Activated naive CD8-positive, alpha-beta T cell treated with anti-CD3 and anti-CD28 coated beads, Interleukin-2, amount 50 U/mL, for 16 hours (primary cell): Measurements from ENCODE around the gene EFHB.
"Not testable (repeated sequence)": the region's sequence is repeated elsewhere in the genome, so short reads cannot be mapped to it uniquely, and the experiment has no call there.

Source experiments
- DNase-seq: peaks from one replicate; pipeline ENCODE4 v3.0.0-alpha.2; 2020; ENCODE audit warnings: low read depth, low spot score

Gene EFHB

DNA sequence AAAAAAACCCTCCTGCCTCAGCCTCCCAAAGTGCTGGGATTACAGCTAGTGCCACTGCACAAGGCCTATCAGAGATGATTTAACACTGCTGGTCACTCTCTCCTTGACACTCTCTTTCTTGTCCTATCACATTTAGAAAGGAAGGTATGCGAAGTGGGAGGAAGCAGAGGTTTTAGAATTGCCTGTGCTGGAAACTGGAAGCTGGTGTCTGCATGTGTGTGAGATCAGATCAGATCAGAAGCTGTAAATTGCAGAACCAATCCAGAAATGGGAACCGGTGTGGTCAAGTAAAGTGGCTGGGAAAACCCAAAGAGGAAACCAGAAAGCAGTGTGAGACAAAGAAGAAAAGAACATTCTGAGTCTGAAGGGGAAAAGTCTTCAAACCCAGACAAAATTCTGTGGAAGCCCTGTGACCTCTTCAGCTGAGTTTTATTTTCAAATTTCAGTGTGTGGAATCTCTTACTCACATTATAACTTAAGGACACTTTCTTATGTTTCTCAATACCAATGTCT, 2.8 kb downstream of the EFHB start:
- DNase-seq: no peak

DNA sequence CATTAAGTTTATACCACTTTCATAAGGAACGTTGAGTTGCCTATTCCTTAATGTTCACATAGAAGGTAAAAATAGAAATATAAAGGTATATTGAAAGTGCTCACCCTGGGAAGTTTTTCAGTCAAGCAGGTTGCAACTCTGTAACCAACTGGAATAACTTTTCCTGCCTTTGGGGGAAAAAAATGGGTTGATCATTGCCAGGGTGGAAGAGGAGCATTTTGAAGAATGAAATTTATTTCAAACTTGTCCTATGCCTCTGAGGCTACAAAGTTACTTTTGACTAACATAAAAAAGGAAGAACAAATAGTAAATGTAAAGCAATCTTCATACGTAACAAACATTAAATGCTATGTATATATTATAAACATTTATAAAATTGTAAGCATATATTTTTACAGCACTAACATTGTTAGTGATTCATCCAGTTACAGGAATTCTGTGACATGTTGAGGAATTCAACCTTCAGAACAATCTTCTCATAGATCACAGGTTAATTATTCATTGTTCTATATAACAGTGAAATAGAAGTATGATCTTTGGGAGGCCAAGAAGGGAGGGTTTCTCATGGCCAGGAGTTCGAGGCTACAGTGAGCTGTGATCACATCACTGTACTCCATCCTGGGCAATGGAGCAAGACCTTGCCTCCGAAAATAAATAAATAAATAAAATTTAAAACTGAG, 13.5 kb downstream of the EFHB start:
- DNase-seq: no peak

DNA sequence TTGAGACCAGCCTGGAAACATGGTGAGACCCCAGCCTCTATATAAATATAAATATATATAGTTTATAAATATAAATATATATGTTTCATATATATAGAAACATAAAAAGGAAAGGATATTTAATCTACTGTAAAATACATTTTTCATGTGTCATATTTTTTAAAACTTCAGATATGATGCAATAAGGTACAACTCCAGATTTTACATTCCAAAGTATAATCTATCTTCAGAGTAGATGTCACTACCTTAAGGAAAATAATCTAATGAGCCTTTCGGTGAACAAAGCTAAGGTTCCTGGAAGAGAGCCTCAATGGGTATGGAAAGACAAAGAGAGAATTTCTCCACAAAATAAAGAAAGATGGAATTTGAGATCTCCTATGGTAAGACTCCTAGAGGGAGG, 16.9 kb downstream of the EFHB start:
- DNase-seq: no peak

DNA sequence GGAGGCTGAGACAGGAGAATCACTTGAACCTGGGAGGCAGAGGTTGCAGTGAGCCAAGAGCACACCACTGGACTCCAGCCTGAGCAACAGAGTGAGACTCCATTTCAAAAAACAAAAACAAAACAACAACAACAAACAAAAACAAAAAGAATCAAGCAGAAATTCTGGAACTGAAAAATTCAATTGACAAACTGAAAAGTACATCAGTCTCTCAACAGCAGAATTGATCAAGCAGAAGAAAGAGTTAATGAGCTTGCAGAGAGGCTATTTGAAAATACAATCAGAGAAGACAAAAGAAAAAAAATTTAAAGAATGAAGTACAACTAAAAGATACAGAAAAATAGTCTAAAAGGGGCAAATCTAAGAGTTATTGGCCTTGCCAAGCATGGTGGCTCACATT, 22.6 kb downstream of the EFHB start:
- no peak for DNase-seq

DNA sequence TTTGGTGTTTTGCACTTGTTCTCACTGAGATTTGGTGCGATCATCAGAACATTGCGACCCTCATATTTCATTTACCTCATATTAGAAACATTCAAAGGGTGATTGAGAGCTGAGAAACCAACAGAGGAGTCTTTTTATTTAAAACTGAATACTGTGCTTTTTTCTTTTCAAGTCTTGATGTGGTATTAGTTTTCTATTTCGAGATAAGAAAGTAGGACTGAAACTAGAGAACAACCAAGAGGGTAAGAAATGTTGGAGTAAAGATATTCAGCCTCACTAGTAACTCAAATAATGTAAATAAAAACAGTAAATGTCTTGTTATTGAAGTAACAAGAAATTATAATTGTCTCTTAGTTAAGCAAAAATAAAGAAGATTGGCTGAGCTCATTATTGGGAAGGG, 26.5 kb downstream of the EFHB start:
- no peak for DNase-seq

DNA sequence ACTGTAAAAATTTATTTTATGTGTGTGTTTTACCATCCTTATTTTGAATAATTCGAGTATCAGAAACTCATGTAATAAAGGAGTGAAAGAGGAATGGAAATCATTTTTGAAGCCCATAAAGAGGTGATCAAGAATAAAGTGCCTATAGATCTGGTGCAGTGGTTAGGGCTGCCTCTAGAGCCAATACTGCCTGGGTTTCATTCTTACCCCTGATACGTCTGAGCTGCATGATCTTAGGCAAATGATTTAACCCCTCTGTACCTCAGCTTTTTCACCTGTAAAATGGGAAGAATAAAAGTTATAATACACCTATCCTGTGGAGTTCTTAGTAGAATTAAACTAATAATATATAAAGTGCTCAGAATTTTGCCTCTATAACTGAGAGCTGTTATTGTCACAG, 30.4 kb downstream of the EFHB start:
- DNase-seq: no peak

DNA sequence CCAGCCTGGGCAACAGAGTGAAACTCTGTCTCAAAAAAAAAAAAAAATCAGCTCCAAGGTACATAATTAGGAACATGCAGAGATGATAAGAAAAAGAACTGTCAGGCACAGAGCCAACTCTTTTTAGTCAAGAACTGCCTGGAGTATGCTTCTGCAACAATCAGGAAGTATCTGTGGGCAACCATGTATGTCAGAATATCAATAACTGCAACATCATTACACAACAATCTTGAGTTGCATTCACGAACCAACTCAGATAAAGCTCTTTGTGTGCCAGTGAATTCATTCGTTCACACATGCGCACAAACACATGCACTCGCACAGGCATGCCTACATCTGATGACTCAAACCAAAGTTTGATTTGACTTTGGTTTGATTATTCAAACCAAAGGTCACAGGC, 32.1 kb downstream of the EFHB start:
- DNase-seq: no peak

DNA sequence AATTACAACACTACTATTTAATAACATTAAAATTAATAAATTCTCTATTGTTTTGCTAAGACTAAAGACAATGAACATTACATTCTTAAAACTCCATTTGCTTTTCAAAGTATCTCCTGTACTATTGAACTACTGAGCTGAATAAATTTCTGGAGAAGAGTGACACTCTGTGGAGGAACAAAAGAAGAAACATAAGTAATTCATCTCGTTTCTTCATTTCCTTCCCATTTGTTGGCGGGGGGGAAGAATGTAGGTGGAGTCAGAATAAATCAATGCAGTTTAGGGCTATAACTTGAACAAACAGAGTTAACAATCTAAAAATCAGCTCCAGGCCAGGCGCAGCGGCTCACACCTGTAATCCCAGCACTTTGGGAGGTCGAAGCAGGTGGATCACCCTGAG, 32.7 kb downstream of the EFHB start:
- no peak for DNase-seq

DNA sequence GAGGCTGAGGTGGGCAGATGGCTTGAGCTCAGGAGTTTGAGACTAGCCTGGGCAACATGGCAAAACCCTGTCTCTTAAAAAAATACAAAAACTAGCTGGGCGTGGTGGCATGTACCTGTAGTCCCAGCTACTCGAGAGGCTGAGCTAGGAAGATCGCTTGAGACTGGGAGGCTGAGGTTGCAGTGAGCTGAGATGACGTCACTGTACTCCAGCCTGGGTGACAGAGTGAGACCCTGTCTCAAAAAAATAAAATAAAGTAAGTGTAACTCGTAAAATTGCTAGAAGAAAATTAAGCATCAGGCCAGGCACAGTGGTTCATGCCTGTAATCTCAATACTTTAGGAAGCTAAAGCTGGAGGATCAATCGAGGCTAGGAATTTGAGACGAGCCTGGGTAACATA, 34.2 kb downstream of the EFHB start:
- not testable (repeated sequence) for DNase-seq

DNA sequence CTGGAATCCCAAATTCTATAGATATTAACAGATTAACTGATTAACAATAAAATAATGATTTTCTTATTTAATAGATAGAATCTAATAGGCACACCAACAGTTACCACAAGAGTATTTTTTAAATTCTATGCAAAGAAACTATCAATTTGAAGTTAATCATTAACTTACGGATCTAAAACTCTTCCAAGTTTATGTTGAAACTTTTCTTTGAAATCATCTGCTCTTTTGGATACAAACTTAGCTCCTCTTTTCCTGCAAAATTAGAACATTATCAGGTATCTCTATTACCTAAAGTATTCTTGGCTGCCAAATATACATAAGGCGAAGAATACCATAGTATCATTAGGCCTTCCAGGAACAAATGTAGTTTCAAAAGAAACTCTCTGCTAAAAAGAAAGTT, 34.8 kb downstream of the EFHB start:
- no peak for DNase-seq

DNA sequence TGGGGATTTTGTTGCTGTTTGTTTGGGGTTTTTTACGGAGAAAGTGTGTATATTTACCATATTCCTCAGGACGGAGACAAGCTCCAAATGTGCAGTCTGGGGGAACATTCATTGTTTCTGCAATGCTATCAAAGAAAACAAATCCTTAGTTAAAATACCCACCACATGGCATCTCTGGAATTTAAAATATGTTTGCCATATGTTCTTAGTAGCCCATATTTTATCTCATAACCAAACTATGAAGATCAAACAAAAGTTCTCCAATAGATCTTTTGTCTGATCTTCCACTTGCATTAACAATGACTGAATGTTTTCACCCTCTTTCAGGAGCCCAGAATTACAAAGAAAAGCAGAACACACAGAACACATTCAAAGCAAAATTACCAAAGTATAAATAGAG, 35.3 kb downstream of the EFHB start:
- no peak for DNase-seq

DNA sequence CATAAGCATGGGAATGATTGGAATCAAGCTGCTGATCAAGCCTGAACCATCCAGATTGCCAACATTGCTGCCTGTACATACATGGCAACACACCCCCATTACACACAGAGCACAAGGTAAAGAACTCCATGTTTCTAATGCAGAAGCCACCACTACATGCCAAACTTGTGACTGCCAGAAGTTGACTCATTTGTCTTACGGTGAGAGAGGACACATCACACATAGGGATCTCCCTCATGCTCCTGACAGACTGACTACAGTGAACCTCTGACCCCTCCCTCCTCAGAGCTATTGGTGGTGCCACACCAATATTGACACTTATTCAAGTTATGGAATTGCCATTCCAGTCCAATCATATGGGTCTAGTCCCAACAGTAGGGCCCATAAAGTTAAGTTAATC, 42.3 kb downstream of the EFHB start:
- DNase-seq: no peak

DNA sequence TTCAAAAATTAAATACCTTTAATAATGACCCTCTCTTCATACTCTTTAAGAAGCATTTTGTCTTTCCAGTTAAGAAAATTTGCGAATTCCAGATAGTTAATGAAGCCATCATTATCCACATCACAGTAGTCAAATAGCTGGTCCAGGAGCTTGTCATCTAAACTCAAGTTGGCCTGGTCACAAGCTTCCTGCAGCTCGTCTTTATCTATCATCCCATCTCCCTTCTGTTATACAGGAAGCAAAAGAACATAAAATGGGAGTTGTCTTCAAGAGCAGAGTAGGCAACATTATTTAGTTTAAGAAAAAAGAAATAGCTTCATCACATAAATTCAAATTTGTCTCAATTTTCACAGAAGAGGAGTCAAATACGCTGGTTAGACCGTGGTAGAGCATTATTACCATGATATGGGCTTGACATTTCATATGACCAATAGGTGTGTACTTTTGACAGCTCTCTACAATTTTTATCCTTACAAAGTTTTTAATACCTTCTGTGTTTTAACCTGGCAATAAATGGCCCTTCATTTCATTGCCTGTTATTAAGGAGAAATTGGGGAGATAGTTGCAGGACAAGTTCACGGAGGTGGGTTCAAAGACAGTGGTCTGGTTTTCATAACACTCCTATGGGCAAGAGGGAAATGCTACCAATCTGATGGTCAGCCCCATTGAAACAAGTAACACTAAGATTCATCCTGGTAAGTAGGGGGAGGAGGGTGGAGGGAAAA, 45.4 kb downstream of the EFHB start:
- DNase-seq: no peak

DNA sequence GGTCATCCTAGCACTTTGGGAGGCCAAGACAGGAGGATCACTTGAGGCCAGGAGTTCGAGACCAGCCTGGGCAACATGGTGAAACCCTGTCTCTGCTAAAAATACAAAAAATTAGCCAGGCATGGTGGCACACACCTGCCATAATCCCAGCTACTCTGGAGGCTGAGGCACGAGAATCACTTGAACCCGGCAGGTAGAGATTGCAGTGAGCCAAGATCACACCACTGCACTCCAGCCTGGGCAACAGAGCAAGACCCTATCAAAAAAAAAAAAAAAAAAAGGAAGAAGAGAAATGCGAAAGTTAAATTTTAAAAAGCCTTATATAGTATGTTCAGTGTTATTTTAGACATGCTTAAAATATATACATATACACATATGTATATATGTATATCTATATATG, 46.9 kb downstream of the EFHB start:
- not testable (repeated sequence) for DNase-seq

DNA sequence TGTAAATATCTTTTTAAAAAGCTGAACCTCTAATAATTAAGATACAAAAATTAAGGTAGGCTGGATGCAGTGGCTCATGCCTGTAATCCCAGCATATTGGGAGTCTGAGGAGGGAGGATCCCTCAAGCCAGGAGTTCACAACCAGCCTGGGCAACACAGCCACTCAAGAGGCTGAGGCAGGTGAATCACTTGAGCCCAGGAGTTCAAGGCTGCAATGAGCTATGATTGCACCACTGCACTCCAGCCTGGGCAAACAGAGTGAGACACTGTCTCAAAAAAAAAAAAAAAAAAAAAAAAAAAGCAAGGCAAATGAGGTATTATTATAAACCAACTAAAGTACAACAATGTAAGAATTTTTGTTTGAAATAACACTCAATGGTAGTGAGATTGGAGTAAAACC, 47.6 kb downstream of the EFHB start:
- no peak for DNase-seq

DNA sequence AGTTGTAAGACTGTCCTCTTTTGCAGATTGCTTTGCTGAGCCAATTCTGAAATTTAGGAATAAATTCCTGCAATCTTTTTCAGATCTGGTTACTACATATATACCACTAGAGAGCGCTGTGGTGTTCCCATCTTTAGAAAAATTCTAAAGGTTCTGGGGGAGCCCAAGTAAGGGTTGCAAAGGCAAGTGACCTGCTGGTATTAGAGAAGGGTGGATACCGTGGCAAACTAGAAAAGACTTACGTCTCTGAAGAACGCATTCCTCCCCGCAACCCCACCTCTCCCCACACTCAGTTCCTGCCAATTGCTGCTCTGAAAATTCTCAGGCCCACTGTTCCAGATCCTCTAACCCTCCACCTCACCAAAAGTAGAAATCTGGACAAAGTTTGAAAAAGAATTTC, 48.5 kb downstream of the EFHB start:
- DNase-seq: no peak

DNA sequence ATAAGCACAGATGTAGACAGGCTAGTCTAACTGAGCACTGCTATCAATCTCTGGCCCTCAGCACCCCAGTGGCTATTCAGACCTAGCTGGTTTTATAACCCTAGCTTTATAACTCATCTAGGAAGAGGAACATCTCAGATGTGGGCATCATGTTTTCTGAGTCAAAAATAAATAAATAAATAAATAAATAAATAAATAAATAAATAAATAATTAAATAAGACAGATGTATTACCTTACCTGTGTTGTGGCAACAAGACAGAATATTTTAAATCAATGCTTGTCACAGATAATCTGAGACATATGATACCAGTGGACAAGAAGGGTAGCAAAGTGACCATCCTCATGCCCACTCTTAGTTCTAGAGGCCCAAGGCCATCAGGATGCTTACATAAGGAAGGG, 52.2 kb downstream of the EFHB start:
- no peak for DNase-seq

DNA sequence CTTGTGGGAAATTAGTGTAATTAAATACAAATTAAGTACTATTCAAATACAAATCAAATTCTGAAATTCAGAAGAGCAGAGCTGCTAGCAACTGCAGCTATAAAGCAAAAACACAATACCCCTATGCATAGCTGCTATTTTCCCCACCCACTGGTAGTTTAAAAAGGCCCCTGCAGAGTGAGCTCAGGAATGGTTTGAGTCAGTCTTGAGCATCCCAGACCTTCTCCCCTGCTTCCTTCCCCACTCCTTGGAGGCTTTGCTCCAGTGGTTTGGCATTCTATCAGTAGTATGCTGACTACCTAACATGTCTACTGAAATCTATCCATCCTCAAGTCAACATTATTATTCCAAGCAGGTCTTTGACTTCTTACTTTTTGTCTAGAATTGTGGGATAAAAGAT, 53.0 kb downstream of the EFHB start:
- DNase-seq: no peak

DNA sequence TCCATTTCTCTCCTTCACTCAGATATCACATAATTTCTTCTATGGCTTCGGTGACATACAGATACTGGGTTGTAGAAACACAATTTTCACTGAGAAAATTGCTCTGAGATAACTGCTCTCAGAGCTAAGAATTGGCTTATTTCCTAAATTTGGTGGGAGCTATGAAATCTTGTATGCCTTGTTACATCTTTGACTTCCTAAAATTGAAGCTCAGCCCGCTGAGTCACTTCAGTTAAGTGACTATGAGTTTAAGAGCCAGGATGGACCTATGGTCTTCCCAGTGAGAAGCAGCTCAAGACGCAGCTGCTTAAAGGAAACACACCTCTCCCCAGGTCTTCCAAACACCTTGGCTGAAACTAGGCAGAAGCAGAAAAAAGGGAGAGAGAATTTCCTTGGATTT, 56.4 kb downstream of the EFHB start:
- no peak for DNase-seq

DNA sequence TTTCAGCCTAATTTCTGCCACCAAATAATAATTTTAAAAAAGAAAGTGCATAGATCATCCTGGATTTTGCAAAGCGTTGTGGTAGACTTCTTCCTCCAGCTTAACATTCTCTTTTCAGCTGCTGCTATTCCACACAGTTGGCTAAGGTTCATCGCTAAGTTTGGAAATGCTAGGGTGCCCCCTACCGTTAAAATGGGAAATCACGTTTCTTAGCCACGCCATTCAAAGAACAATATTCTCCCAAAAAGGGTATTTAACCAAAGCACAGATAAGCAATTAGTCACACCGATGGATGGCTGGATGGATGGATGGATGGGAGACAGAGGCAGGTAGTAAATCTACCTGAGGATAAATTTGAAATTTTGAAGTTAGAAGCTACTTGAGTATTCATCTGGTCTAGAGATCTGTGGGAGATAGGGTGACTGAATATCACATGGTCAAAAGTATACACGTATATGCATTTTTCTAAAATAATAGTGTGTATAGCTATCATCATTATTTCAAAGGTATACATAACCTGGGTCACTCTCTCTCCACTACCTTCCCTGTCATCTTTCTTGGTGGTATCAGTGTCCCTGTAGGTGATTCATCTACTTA, 67.2 kb downstream of the EFHB start:
- no peak for DNase-seq

DNA sequence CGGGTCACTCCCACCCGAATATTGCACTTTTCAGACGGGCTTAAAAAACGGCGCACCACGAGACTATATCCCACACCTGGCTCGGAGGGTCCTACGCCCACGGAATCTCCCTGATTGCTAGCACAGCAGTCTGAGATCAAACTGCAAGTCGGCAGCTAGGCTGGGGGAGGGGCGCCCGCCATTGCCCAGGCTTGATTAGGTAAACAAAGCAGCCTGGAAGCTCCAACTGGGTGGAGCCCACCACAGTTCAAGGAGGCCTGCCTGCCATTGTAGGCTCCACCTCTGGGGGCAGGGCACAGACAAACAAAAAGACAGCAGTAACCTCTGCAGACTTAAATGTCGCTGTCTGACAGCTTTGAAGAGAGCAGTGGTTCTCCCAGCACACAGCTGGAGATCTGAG, 78.7 kb downstream of the EFHB start:
- DNase-seq: not testable (repeated sequence)

DNA sequence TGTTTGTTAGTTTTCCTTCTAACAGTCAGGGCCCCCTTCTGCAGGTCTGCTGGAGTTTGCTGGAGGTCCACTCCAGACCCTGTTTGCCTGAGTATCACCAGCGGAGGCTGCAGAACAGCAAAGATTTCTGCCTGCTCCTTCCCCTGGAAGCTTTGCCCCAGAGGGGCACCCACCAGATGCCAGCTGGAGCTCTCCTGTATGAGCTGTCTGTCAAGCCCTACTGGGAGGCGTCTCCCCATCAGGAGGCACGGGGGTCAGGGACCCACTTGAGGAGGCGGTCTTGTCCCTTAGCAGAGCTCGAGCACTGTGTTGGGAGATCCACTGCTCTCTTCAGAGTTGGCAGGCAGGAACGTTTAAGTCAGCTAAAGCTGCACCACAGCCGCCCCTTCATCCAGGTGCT, 87.4 kb downstream of the EFHB start:
- not testable (repeated sequence) for DNase-seq
